ENCODE measurements around the gene HES6. TPM values are rescaled to one million over a fixed set of nuclear protein-coding genes. Genes with fewer than 3 reads are reported as not detected.

The HES6 gene
- total RNA-seq, 4 donors from 2014 or later: 3.8 to 19.5 (median 12.2) TPM

DNA sequence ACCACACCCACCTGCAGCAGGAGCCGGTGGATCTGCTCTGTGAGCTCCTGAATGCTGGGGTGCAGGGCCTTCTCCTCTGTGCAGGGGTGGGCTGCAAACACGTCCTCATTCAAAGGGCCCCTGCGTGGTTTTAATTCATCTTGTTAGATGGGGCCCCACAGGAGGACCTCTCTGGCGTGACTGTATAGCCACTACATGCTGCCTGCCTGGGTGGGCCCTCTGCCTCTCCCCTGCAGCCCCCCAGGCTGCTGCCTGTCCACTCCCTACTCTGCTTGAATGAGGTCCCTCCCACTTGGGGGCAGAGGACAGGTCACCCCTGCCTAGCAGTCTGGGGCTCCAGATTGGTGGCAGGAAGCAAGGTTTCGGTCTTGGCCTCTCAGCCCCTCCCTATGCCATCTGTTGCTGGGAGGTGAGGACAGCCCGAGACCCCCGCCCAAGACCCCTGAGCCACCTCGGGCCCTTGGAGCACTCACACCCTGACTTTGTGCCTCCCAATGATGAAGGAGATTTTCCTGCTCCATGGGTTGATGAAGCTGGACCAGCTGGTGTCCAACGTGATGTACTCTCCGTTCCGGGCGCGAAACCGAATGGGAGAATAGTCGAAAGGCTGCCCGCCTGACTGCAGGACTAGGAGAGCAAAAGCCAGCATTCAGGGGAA lies 22.0 kb upstream of the HES6 start:
- H3K4me3 ChIP-seq: no peak overlapping the region
- peaks cover 0 to 31% (median 14%) of the 10 kb centered on the region in 3 donors for H3K4me1 ChIP-seq
- no peak for TF ChIP-seq POLR2AphosphoS5 (IDR thresholded peaks at IDR 0.05)
- no peak for TF ChIP-seq POLR2A (IDR thresholded peaks at IDR 0.05)
- TF ChIP-seq EP300 (IDR thresholded peaks at IDR 0.05): no peak
- TF ChIP-seq, protein P1, sequence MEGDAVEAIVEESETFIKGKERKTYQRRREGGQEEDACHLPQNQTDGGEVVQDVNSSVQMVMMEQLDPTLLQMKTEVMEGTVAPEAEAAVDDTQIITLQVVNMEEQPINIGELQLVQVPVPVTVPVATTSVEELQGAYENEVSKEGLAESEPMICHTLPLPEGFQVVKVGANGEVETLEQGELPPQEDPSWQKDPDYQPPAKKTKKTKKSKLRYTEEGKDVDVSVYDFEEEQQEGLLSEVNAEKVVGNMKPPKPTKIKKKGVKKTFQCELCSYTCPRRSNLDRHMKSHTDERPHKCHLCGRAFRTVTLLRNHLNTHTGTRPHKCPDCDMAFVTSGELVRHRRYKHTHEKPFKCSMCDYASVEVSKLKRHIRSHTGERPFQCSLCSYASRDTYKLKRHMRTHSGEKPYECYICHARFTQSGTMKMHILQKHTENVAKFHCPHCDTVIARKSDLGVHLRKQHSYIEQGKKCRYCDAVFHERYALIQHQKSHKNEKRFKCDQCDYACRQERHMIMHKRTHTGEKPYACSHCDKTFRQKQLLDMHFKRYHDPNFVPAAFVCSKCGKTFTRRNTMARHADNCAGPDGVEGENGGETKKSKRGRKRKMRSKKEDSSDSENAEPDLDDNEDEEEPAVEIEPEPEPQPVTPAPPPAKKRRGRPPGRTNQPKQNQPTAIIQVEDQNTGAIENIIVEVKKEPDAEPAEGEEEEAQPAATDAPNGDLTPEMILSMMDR (IDR thresholded peaks at IDR 0.05): no peak
- peaks cover 0 to 91% of the 10 kb centered on the region in 2 donors for H3K36me3 ChIP-seq
- H3K27me3 ChIP-seq: no peaks in the 10 kb centered on the region
- H3K27ac ChIP-seq: peak overlapping the region in 3 of 4 donors; percentile 17 to 70 (median 68)
- no peak for ATAC-seq
- no peaks in the 10 kb centered on the region for H3K9me3 ChIP-seq
- 91 to 93% methylated on average over 8 to 11 of the region's 16 CpGs for WGBS, 2 donors (ENCODE audit: low coverage in 1 of 2)

DNA sequence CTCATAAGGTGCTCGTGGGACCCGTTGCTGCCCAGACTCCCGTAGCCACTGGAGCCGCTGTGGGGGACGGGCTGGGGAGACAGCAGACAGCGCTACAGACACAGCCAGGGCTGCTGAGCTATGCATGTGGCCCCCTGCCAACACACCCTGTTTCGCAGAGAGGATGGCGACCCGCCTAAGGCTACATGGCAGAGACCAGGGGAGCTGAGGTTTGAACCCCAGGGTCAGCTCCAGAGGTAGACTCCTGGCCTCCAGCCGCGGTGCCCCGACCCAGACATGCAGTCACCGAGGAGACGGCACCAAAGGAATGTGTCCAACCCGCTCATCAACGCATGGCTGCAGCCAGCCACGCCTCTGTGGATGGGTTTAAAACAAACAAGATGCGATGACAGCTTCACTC lies 21.0 kb upstream of the HES6 start:
- ATAC-seq: no peak
- Histone ChIP-seq H3K27ac (no peak overlapping the region), H3K4me1 (peaks cover 0 to 31% (median 14%) of the 10 kb centered on the region in 3 donors), H3K27me3 (no peaks in the 10 kb centered on the region), H3K36me3 (peaks cover 0 to 91% of the 10 kb centered on the region in 2 donors), H3K4me3 (no peak overlapping the region), H3K9me3 (no peaks in the 10 kb centered on the region)
- TF ChIP-seq, protein P1 (IDR thresholded peaks at IDR 0.05): no peak
- TF ChIP-seq POLR2A (IDR thresholded peaks at IDR 0.05): no peak
- no peak for TF ChIP-seq POLR2AphosphoS5 (IDR thresholded peaks at IDR 0.05)
- no peak for TF ChIP-seq EP300 (IDR thresholded peaks at IDR 0.05)
- WGBS, 2 donors (ENCODE audit: low coverage in 1 of 2): no CpG with 5 or more reads among the region's 18 CpGs

DNA sequence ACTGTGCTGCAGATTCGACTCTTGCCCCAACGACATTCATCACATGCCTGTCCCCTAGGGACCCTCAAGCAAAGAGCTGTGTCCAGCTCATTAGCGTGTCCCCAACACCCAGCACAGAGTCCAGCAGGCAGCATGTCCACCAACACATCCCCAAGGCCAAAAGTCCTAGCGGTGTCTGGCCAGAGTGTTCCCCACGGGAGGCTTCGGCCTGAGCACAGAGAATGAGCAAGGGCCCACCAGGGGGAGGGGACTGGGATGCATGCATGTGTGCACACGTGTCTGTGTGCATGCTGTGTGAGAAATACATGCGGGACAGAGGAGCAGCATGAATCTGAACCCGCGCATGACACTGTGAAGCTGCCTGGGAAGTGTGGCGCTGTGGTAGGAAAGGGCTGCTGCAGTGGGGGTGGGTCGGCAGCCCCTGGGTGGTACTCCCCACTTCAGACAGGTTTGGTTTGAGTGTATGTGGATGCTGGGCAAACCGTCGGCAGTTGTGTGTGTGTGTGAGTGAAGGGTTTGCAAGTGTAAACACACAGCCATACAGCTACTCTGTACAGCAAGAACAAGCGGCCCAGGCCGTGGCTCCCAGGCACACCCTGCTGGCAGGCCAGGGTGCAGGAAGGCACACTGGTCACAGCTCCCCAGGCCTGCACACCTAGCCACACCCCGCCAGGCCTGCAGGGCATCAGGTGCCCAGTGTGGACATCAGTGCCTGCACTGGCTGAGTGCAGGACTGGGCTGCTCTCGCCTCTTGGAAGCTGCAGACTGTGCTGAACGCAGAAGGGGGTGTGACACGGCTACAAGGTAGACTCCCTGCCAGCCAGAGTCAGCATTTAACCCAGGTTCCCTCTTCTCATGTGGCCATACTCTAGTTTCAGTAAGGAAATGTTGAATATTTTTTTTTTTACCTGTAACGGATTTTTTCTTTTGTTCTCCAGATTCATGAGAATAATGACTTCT lies 19.5 kb upstream of the HES6 start:
- TF ChIP-seq EP300 (IDR thresholded peaks at IDR 0.05) (no peak), POLR2A (IDR thresholded peaks at IDR 0.05) (no peak), POLR2AphosphoS5 (IDR thresholded peaks at IDR 0.05) (no peak)
- TF ChIP-seq, protein P1 (IDR thresholded peaks at IDR 0.05): no peak
- WGBS, 2 donors (ENCODE audit: low coverage in 1 of 2): 76 to 90% methylated on average over 5 to 8 of the region's 21 CpGs

DNA sequence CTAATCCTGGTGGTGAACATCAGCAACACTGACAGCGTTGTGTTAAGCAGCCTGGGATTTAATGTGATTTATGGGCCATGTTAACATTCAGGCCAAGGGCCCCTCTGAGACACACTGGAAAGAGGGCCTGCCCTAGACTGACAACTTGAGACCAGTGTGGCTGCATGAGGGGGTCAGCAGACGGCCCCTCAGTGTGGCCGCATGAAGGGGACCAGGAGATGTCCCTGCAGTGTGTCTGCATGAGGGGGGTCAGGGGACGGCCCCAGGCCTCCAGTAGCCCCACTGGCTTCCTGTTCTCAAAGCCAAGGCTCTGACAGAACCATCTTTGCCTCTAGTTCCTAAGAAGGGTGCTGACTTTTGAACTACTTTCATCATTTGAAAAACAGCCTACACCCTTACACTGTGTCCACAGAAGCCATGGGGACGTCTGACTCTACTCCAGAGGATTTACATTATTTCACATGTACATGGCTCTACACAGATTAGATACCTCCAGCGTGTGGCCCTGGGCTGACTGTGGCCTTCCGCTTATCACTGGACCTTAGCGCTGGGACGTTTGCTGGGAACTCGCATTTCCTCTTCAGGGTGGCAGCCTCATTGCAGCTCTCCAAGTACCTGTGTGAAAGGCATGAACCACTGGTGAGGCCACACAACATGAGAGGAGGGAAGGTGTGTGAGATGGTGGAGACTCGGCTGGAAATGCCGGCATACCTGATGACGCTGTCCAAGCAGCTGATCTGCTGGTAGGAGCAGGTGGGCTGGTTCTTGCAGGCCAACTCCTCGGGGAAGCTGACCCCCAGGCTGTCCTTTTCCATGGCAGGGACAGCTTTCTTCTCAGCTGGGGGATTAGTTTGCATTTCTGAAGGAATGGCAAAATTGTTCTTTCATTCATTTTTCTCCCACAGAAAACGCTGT lies 18.2 kb upstream of the HES6 start:
- H3K27me3 ChIP-seq: no peaks in the 10 kb centered on the region
- 86 to 89% methylated on average over 5 to 12 of the region's 15 CpGs for WGBS, 2 donors (ENCODE audit: low coverage in 1 of 2)
- TF ChIP-seq, protein P1 (IDR thresholded peaks at IDR 0.05): no peak
- TF ChIP-seq POLR2AphosphoS5 (IDR thresholded peaks at IDR 0.05) (no peak), POLR2A (IDR thresholded peaks at IDR 0.05) (no peak), EP300 (IDR thresholded peaks at IDR 0.05) (no peak)
- no peak for ATAC-seq
- H3K9me3 ChIP-seq: no peaks in the 10 kb centered on the region
- H3K4me1 ChIP-seq: peaks cover 0 to 13% (median 4%) of the 10 kb centered on the region in 3 donors
- H3K27ac ChIP-seq: no peak overlapping the region
- H3K36me3 ChIP-seq: peaks cover 0 to 100% of the 10 kb centered on the region in 2 donors
- H3K4me3 ChIP-seq: no peak overlapping the region

More for the DNA sequence above, 19.5 kb upstream of the HES6 start:
- H3K27ac ChIP-seq: no peak overlapping the region
- H3K4me1 ChIP-seq: peaks cover 0 to 26% (median 14%) of the 10 kb centered on the region in 3 donors
- peaks cover 0 to 91% of the 10 kb centered on the region in 2 donors for H3K36me3 ChIP-seq
- no peak overlapping the region for H3K4me3 ChIP-seq
- ATAC-seq: no peak
- H3K9me3 ChIP-seq: no peaks in the 10 kb centered on the region
- no peaks in the 10 kb centered on the region for H3K27me3 ChIP-seq

Data from gastroesophageal sphincter (tissue), 4 donors.